A204.1 (cell line): ENCODE data around the gene VTN.

Experiments
- FAIRE-seq: peaks from 2 replicates; lab custom pipeline; 2012; peaks lifted over from hg19 to GRCh38; lab: Jason Lieb, UNC

The VTN gene

GRCh38 chr17:28395968-28396367 lies 25.9 kb upstream of the VTN start:
- no peak for FAIRE-seq

- no peak for FAIRE-seq
Measured at GRCh38 chr17:28395426-28395825, 25.3 kb upstream of the VTN start.

GRCh38 chr17:28394337-28395116 lies 24.4 kb upstream of the VTN start:
- no peak for FAIRE-seq

GRCh38 chr17:28392491-28392890 lies 22.4 kb upstream of the VTN start:
- FAIRE-seq, result no peak

- no peak for FAIRE-seq
Measured at GRCh38 chr17:28391401-28391800, 21.3 kb upstream of the VTN start.

GRCh38 chr17:28390984-28391383 lies 20.9 kb upstream of the VTN start:
- no peak for FAIRE-seq

- FAIRE-seq, result no peak
Measured at GRCh38 chr17:28390563-28390962, 20.5 kb upstream of the VTN start.

- FAIRE-seq, result no peak
Measured at GRCh38 chr17:28390141-28390540, 20.0 kb upstream of the VTN start.

- FAIRE-seq, result no peak
Measured at GRCh38 chr17:28388106-28388505, 18.0 kb upstream of the VTN start.

- no peak for FAIRE-seq
Measured at GRCh38 chr17:28386391-28386790, 16.3 kb upstream of the VTN start.

- FAIRE-seq, result no peak
Measured at GRCh38 chr17:28385406-28385805, 15.3 kb upstream of the VTN start.

- FAIRE-seq, result no peak
Measured at GRCh38 chr17:28385037-28385400, 14.9 kb upstream of the VTN start.

GRCh38 chr17:28384281-28385036 lies 14.4 kb upstream of the VTN start:
- FAIRE-seq, result no peak

GRCh38 chr17:28381141-28381825 lies 11.2 kb upstream of the VTN start:
- FAIRE-seq, result no peak

GRCh38 chr17:28379814-28380801 lies 10.0 kb upstream of the VTN start:
- no peak for FAIRE-seq

- FAIRE-seq, result no peak
Measured at GRCh38 chr17:28372945-28373274, 2.8 kb upstream of the VTN start.

GRCh38 chr17:28372203-28372944 lies 2.3 kb upstream of the VTN start:
- FAIRE-seq, result no peak

- peak; percentile 52 for FAIRE-seq
Measured at GRCh38 chr17:28371245-28372202, 1.4 kb upstream of the VTN start, which contains the start of gene SARM1. Gene SARM1, plus strand, starts transcription at chr17:28371694. Its CDS starts 339 bp downstream, at chr17:28372033.

GRCh38 chr17:28370744-28371103 lies 617 bp upstream of the VTN start:
- FAIRE-seq, result no peak

- FAIRE-seq, result no peak
Measured at GRCh38 chr17:28369684-28370034, 448 bp downstream of the VTN start.
